ENCODE results near the gene CNNM1. TPM values are rescaled to one million over a fixed set of nuclear protein-coding genes. Genes with fewer than 3 reads are reported as not detected.

Gene CNNM1
- total and polyA plus RNA-seq, 12 donors, result 0.01 to 0.24 (median 0.10) TPM; not detected in 4

- ATAC-seq (no peak), DNase-seq (no peak)
- no peak overlapping the region for H3K27ac ChIP-seq
- peaks cover 0 to 15% (median 0%) of the 10 kb centered on the region in 7 donors for H3K27me3 ChIP-seq
- no peak for TF ChIP-seq CTCF (IDR thresholded peaks at IDR 0.05)
- no peak overlapping the region for H3K4me3 ChIP-seq
- 91 to 95% methylated on average over 5 of the region's 5 CpGs for WGBS, 2 donors
- no peaks in the 10 kb centered on the region for H3K36me3 ChIP-seq
- H3K9me3 ChIP-seq, result no peaks in the 10 kb centered on the region
- peaks cover 0 to 16% (median 3%) of the 10 kb centered on the region in 9 donors for H3K4me1 ChIP-seq
- intact Hi-C loops (cut with DNase I), result no loop called here
Observed at GRCh38 chr10:99343262-99343661, 14.1 kb downstream of the CNNM1 start.

DNA sequence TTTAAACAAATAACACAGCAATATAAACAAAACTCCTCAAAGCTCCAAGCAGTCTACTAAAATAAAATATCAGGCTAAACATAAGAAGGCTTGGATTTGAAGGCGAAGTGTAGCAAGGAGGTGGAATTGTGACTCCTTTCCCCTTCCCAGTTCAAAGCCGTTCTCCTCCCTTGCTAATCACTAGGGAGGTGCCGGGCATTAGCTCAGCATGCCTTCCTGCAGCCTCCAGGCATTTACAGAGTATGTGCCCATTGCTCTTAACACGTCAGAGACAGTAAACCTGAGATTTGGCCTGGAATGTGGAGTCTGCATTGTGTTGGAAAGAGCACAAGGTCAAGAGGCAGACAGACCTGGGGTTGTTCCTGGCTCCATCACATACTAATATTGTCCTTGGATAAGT, 15.6 kb downstream of the CNNM1 start:
- no peak for DNase-seq

DNA sequence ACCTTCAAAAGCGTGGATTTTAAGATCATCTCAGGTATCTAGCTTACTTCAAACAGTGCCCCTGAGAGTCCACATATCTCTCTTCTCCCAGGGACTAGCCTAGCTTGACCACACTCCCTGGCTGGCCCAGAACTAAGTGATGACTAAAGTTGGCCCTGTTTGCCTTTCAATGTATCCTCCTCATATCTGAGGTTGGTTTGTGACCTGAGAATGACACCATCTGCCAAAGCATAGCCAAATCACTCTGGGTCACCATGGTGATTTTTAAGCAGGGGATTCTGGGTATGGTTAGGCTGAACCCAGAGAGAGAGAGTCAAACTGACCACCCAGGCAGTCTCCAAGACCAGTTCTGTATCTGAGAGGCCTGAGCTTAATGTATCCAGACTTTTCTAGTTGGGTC, 16.2 kb downstream of the CNNM1 start:
- no peak overlapping the region for H3K27ac ChIP-seq
- WGBS, 2 donors, result 70 to 85% methylated on average over 1 of the region's 1 CpG
- ATAC-seq (no peak), DNase-seq (no peak)
- H3K27me3 ChIP-seq, result peaks cover 0 to 19% (median 0%) of the 10 kb centered on the region in 7 donors
- H3K4me1 ChIP-seq, result peaks cover 0 to 16% (median 0%) of the 10 kb centered on the region in 9 donors
- H3K4me3 ChIP-seq, result no peak overlapping the region
- no peaks in the 10 kb centered on the region for H3K36me3 ChIP-seq
- no peak for TF ChIP-seq CTCF (IDR thresholded peaks at IDR 0.05)
- no peaks in the 10 kb centered on the region for H3K9me3 ChIP-seq
- intact Hi-C loops (cut with DNase I), result no loop called here

More for the DNA sequence above, 15.6 kb downstream of the CNNM1 start:
- no peak for ATAC-seq
- Histone ChIP-seq H3K9me3 (no peaks in the 10 kb centered on the region), H3K4me1 (peaks cover 0 to 16% (median 0%) of the 10 kb centered on the region in 9 donors), H3K27me3 (peaks cover 0 to 19% (median 0%) of the 10 kb centered on the region in 7 donors), H3K36me3 (no peaks in the 10 kb centered on the region), H3K4me3 (no peak overlapping the region), H3K27ac (no peak overlapping the region)
- no peak for TF ChIP-seq CTCF (IDR thresholded peaks at IDR 0.05)
- WGBS, 2 donors, result 46 to 48% methylated on average over 4 of the region's 4 CpGs
- intact Hi-C loops (cut with DNase I), result no loop called here

- no peaks in the 10 kb centered on the region for H3K36me3 ChIP-seq
- peaks cover 0 to 14% (median 0%) of the 10 kb centered on the region in 9 donors for H3K4me1 ChIP-seq
- peaks cover 0 to 19% (median 0%) of the 10 kb centered on the region in 7 donors for H3K27me3 ChIP-seq
- H3K27ac ChIP-seq, result no peak overlapping the region
- 70 to 90% methylated on average over 1 of the region's 1 CpG for WGBS, 2 donors
- no peak overlapping the region for H3K4me3 ChIP-seq
- no peak for DNase-seq
- TF ChIP-seq CTCF (IDR thresholded peaks at IDR 0.05), result no peak
- no peak for ATAC-seq
- no peaks in the 10 kb centered on the region for H3K9me3 ChIP-seq
- intact Hi-C loops (cut with DNase I), result no loop called here
Observed at GRCh38 chr10:99346247-99346646, 17.1 kb downstream of the CNNM1 start.
